A549 (cell line): ENCODE results near the gene SOX4.

ENCODE experiments used
- CHD4 ChIP-seq: fragments of 200-600 bp; sonication (generic); IDR thresholded peaks from 2 replicates; pipeline ENCODE4 v1.6.1; 2016; ENCODE audit warnings: antibody characterized with exemption, mild to moderate bottlenecking, borderline replicate concordance
- EP300 ChIP-seq, 2 experiments: fragments of >200 bp; sonication (Bioruptor Twin); formaldehyde crosslinking; IDR thresholded peaks; 2 replicates in 1 of 2; 3 replicates in 1 of 2; pipeline ENCODE4 v1.6.1; 2016 to 2017
- POLR2AphosphoS2 ChIP-seq: conservative IDR thresholded peaks from 2 replicates; pipeline ENCODE4 v1.6.1; 2012; ENCODE audit warnings: low read length, improper control_type of control experiment, inconsistent platforms
- TF ChIP-seq, protein P1 (sequence below): IDR thresholded peaks from 2 replicates; pipeline ENCODE4 v1.6.1; 2012; ENCODE audit warnings: low read depth, borderline replicate concordance
- TF ChIP-seq, protein P2 (sequence below): fragments of >200 bp; sonication (Bioruptor Twin); formaldehyde crosslinking; IDR thresholded peaks from 3 replicates; pipeline ENCODE4 v1.5.1; 2016

DNA sequence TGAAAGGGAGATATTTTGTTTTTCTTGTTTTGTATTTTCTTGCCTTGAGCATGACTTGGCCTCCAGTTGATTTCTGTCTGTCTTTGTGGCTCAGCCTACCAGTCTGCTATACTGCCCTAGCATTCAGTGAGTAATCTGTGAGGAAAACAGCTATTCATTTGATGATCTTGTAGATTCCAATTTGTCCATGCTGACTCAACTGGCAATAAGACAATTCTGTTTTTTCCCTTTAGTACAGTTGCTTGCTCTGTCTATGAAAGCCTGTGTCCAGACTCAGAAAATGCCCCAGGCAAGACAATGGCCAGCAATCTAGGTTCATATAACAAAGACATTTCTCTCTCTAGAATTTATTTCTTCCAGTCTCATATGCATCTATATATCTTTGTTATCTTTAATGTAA is 10.9 kb upstream of the SOX4 start:
- TF ChIP-seq, protein P1, sequence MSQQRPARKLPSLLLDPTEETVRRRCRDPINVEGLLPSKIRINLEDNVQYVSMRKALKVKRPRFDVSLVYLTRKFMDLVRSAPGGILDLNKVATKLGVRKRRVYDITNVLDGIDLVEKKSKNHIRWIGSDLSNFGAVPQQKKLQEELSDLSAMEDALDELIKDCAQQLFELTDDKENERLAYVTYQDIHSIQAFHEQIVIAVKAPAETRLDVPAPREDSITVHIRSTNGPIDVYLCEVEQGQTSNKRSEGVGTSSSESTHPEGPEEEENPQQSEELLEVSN: no peak
- no peak for TF ChIP-seq CHD4
- TF ChIP-seq EP300 (IDR thresholded peaks at IDR 0.05): no peak
- TF ChIP-seq, protein P2, sequence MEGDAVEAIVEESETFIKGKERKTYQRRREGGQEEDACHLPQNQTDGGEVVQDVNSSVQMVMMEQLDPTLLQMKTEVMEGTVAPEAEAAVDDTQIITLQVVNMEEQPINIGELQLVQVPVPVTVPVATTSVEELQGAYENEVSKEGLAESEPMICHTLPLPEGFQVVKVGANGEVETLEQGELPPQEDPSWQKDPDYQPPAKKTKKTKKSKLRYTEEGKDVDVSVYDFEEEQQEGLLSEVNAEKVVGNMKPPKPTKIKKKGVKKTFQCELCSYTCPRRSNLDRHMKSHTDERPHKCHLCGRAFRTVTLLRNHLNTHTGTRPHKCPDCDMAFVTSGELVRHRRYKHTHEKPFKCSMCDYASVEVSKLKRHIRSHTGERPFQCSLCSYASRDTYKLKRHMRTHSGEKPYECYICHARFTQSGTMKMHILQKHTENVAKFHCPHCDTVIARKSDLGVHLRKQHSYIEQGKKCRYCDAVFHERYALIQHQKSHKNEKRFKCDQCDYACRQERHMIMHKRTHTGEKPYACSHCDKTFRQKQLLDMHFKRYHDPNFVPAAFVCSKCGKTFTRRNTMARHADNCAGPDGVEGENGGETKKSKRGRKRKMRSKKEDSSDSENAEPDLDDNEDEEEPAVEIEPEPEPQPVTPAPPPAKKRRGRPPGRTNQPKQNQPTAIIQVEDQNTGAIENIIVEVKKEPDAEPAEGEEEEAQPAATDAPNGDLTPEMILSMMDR: no peak
- no peak for TF ChIP-seq POLR2AphosphoS2
